ENCODE data around the gene ACP4.

DNA sequence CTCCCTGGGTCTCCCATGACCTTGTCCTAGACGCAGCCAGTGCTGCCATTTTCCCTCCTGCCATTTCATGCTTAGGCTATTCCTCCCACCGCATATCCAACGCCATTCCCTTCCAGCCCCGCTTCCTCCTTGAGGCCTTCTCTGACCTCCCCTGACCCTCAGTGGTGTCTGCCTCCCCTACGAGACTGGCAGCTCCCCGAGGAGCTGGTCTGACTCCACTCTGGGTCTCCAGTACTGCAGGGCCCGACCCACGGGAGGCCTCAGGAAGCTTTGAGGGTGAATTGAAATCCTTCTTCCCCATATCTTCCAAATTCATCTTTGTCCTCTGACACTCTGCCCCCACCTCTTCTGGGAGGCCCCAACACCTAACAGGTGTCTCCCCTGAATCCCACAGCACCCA is 42.5 kb downstream of the ACP4 start:
- TF ChIP-seq, protein P1, sequence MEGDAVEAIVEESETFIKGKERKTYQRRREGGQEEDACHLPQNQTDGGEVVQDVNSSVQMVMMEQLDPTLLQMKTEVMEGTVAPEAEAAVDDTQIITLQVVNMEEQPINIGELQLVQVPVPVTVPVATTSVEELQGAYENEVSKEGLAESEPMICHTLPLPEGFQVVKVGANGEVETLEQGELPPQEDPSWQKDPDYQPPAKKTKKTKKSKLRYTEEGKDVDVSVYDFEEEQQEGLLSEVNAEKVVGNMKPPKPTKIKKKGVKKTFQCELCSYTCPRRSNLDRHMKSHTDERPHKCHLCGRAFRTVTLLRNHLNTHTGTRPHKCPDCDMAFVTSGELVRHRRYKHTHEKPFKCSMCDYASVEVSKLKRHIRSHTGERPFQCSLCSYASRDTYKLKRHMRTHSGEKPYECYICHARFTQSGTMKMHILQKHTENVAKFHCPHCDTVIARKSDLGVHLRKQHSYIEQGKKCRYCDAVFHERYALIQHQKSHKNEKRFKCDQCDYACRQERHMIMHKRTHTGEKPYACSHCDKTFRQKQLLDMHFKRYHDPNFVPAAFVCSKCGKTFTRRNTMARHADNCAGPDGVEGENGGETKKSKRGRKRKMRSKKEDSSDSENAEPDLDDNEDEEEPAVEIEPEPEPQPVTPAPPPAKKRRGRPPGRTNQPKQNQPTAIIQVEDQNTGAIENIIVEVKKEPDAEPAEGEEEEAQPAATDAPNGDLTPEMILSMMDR (IDR thresholded peaks at IDR 0.05; ENCODE audit: poor library complexity): no peak
- TF ChIP-seq EZH2 (IDR thresholded peaks at IDR 0.05; ENCODE audit: borderline replicate concordance): no peak

Data from hepatocyte (in vitro differentiated cells).